ENCODE measurements around the gene CACNA2D3.

CACNA2D3 gene

GRCh38 chr3:54847361-54847760, 725.0 kb downstream of the CACNA2D3 start:
- no peak for DNase-seq (ENCODE audit: low read depth)

- no peak for DNase-seq (ENCODE audit: low read depth)
Measured at GRCh38 chr3:54849360-54849759, 727.0 kb downstream of the CACNA2D3 start.

- no peak for DNase-seq (ENCODE audit: low read depth)
Measured at GRCh38 chr3:54850484-54851018, 728.2 kb downstream of the CACNA2D3 start.

- peak; percentile 21 for DNase-seq (ENCODE audit: low read depth)
Measured at GRCh38 chr3:54853573-54854404, 731.4 kb downstream of the CACNA2D3 start.

- DNase-seq (ENCODE audit: low read depth): no peak
Measured at GRCh38 chr3:54856271-54856670, 733.9 kb downstream of the CACNA2D3 start.

DNA sequence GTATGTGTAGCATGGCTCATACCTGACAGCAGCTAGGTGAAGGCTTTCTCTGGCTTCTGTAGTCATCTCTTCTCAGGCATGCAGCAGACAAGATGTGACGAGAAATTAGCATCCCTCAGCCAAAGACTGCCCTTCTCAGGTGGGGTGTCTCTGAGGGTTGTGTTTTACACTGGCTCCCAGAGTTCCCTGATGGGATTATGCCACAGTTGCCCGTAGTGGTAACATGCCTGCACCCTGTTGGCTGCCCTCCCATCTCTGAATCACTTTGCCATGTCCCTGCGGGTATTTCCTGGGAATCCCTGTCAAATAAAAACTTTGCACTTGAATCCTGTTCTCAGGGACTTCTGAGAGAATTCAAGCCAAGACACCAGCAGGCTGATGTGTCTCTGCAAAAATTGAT, 735.0 kb downstream of the CACNA2D3 start:
- no peak for DNase-seq (ENCODE audit: low read depth)

- DNase-seq (ENCODE audit: low read depth): no peak
Measured at GRCh38 chr3:54858093-54858785, 735.9 kb downstream of the CACNA2D3 start.

DNA sequence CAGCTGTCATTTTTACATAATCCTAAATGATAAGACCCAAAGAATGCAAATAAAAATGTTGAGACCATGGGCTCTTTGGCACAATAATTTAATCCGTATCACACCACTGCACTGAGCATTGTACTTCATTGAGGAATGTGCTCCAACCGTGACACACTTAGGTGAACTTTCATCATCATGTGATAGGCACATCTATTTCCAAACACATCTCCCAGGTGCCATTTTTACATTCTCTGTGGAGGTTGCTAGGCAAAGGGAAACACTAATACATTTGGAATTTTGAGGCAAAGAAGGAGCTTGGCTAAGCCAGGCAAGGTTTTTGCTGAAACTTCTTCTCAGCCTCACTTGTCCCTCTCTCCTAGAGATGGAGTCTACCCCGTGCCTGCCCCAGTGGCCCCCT, 736.8 kb downstream of the CACNA2D3 start:
- DNase-seq (ENCODE audit: low read depth): no peak

GRCh38 chr3:54861248-54862067, 739.1 kb downstream of the CACNA2D3 start:
- DNase-seq (ENCODE audit: low read depth): no peak

GRCh38 chr3:54862526-54862925, 740.2 kb downstream of the CACNA2D3 start:
- no peak for DNase-seq (ENCODE audit: low read depth)

DNA sequence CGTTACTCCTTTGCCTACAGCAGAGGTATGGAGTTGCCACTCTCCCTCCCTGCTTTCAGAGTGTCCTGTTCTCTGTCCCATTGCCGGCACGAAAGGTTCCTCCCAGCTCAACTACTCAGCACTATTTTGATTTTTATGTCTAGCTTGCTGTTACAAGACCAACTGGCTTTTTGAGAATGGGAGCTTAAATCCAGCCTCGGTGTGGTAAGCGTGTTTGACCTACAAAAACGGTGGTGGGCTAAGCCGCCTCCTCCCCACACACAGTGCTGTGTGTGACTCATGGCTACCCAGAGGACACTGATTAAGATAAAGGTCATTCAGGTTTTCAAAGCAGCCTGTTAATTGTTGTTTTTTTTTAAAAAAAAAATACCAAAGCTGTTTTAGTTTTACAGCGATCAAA, 741.0 kb downstream of the CACNA2D3 start:
- no peak for DNase-seq (ENCODE audit: low read depth)

DNA sequence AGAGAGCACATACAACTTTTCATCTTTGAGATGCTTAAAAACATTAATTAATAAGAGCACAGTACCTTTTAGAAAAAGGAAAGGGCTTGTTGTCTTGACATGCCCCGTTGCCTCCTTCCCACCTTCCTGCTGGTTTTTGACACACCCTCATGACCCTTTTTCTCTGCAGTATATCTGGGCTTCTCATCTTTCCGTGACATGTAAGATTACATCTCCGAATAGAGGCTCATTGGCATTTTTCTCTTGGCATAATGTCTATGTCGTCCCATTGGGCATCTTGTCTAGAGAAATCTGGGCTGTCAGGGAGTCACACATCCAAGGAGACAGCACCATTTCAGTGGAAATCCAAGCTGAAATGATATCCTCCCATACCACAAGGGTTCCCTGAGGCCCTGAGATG, 741.4 kb downstream of the CACNA2D3 start:
- no peak for DNase-seq (ENCODE audit: low read depth)

- no peak for DNase-seq (ENCODE audit: low read depth)
Measured at GRCh38 chr3:54865316-54865715, 743.0 kb downstream of the CACNA2D3 start.

DNA sequence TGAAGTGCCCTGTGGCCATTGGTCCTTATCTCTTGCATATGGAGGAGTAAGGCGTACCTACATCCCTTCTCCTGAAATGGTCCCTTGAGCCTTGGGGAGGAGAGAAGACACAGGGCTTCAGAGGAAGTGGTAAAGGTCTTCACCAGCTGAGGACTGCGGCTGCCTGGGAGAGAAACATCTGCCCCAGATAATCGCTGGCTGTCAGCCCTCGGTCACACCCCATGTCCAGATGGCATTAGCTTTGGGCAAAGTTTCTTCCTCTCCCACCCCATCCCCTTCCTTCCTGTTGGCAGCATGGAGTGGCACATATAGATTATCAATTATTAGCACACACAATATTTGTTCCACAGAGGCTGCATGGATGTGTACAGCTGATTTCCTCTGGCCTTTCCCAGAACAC, 743.9 kb downstream of the CACNA2D3 start:
- no peak for DNase-seq (ENCODE audit: low read depth)

DNA sequence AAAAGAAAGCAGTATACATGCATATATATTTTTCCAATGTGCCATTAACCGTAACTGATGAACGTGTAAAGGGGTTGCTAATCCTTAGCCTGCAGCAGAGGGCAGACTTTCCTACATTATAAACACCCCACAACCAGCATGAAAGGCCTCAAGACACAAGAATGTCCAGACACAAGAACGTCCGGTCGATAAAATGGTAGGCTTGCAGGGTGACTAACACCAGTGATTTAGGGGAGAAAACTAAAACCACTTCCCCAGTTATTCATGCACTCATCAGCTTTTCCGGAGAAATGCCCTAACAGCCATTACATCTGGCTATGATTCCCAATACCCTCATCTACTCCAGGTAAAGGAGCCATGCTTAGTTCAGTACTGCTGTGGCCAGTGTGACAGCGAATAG, 748.1 kb downstream of the CACNA2D3 start:
- no peak for DNase-seq (ENCODE audit: low read depth)

DNA sequence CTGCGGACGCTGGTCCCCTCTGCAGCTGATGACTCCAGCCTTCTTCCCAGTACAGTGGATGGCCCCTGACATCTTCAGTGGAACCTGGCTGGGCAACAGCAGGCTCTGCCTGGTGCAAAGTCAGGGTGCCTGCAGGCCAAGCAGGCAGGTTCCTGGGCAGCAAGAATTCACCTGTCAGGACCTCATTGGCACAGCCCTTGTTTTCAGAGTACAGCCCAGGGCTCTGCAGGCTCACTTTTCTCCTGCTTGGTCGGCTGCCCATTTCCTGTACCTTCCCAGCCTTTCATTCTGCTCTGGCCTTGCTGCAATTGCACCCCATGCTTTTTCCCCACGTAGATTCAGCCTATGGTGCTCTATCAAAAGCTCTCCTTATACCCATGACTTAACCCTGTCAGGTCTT, 749.5 kb downstream of the CACNA2D3 start:
- no peak for DNase-seq (ENCODE audit: low read depth)

- DNase-seq (ENCODE audit: low read depth): no peak
Measured at GRCh38 chr3:54873059-54874010, 751.0 kb downstream of the CACNA2D3 start.

- DNase-seq (ENCODE audit: low read depth): no peak
Measured at GRCh38 chr3:54874816-54875556, 752.6 kb downstream of the CACNA2D3 start.

- no peak for DNase-seq (ENCODE audit: low read depth)
Measured at GRCh38 chr3:54875596-54876268, 753.4 kb downstream of the CACNA2D3 start.

GRCh38 chr3:54876694-54877093, 754.3 kb downstream of the CACNA2D3 start:
- no peak for DNase-seq (ENCODE audit: low read depth)
